PFSK-1 (cell line): Measurements from ENCODE around the gene CALML5.

Experiments
- FOXP2 ChIP-seq: optimal IDR thresholded peaks from 2 replicates; pipeline ENCODE3; 2011; ENCODE audit warnings: borderline replicate concordance, control low read depth, inconsistent platforms; ENCODE audit not compliant: insufficient read depth; ENCODE audit errors: extremely low read length, extremely low read depth
- POLR2AphosphoS5 ChIP-seq: IDR thresholded peaks from 2 replicates; pipeline ENCODE4 v1.6.1; 2012; ENCODE audit warnings: low read depth, mild to moderate bottlenecking, control low read depth, low read length, moderate library complexity
- REST ChIP-seq, 2 experiments: IDR thresholded peaks; 2 replicates each; pipeline versions ENCODE4 v1.6.1 to v1.8.0; 2011 to 2012; ENCODE audit warnings: low read depth in 2 of 2, low read length in 2 of 2, control low read depth in 1 of 2, inconsistent platforms in 1 of 2, mild to moderate bottlenecking in 1 of 2, moderate library complexity in 1 of 2; ENCODE audit not compliant: insufficient read depth in 1 of 2
- SIN3A ChIP-seq: IDR thresholded peaks from 2 replicates; pipeline ENCODE4 v1.6.1; 2012; ENCODE audit warnings: mild to moderate bottlenecking, low read length, moderate library complexity, borderline replicate concordance; ENCODE audit not compliant: insufficient read depth
- TAF1 ChIP-seq: IDR thresholded peaks from 2 replicates; pipeline ENCODE4 v1.6.1; 2012; ENCODE audit warnings: low read length, control low read depth, borderline replicate concordance; ENCODE audit not compliant: insufficient read depth

GRCh38 chr10:5488272-5489161 lies 10.9 kb downstream of the CALML5 start:
- TF ChIP-seq SIN3A (no peak), POLR2AphosphoS5 (no peak), REST (IDR thresholded peaks at IDR 0.05; ENCODE audit: insufficient read depth in 1 of 2, low read depth in 2 of 2, low read length in 2 of 2) (no peak), TAF1 (no peak), FOXP2 (no peak)
